Stimulated activated CD4-positive, alpha-beta T cell treated with anti-CD3 and anti-CD28 coated beads, Interleukin-2, amount 100 ng/mL, for 4 hours (primary cell): Measurements from ENCODE around the gene TRIM28.
"Not testable (repeated sequence)": the region's sequence is repeated elsewhere in the genome, so short reads cannot be mapped to it uniquely, and the experiment has no call there.

Experiments
- DNase-seq: peaks from one replicate; pipeline ENCODE4 v3.0.0-alpha.2; 2020; ENCODE audit warnings: low read depth

TRIM28 gene

GRCh38 chr19:58519355-58520256, 24.3 kb upstream of the TRIM28 start, which contains the start of gene ZBTB45:
Gene ZBTB45, minus strand, starts transcription at chr19:58519810. Its CDS starts 2,137 bp downstream, at chr19:58517673.
- peak; percentile 73 for DNase-seq

- DNase-seq = no peak
Observed at GRCh38 chr19:58520257-58520599, 23.6 kb upstream of the TRIM28 start.

- no peak for DNase-seq
Observed at GRCh38 chr19:58521651-58522050, 22.2 kb upstream of the TRIM28 start.

DNA sequence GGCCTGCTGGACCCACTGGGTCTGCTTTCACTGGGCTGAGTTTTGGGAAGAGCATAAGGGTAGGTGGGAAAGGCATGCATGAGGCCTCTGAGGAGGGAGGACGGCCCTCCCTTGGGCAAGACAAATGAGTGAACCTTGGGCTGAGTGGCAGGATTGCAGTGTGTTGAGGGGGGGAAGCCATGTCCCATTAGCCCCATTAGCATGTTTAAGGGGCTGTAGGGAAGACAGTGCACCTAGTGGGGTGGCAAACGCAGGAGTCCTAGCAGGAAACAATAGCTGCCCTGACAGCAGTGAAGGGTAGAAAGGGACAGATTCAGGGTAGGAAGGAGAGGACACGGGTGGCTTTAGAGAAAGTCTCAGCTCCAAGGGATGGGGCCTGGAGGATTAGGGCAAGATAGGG, 21.2 kb upstream of the TRIM28 start:
- DNase-seq = no peak

DNA sequence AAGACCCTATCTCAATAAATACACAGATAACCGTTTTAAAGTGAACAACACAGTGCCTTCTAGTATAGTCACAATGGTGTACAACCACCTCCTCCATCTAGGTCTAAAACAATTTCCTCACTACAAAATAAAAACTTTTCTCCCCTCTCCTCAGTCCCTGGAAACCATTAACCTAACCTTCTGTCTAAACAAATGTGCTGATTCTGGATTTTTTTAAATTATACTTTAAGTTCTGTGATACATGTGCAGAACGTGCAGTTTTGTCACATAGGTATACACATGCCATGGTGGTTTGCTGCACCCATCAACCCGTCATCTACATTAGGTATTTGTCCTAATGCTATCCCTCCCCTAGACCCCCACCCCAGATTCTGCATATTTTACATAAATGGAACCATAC, 14.5 kb upstream of the TRIM28 start:
- no peak for DNase-seq

GRCh38 chr19:58531034-58531840, 12.6 kb upstream of the TRIM28 start:
- DNase-seq = no peak

GRCh38 chr19:58535857-58536256, 8.0 kb upstream of the TRIM28 start:
- DNase-seq = no peak

- DNase-seq = no peak
Observed at GRCh38 chr19:58536852-58537798, 6.7 kb upstream of the TRIM28 start.

- no peak for DNase-seq
Observed at GRCh38 chr19:58538257-58539168, 5.4 kb upstream of the TRIM28 start.

GRCh38 chr19:58539169-58539559, 4.7 kb upstream of the TRIM28 start:
- not testable (repeated sequence) for DNase-seq

- DNase-seq = not testable (repeated sequence)
Observed at GRCh38 chr19:58542641-58543372, 1.1 kb upstream of the TRIM28 start.

DNA sequence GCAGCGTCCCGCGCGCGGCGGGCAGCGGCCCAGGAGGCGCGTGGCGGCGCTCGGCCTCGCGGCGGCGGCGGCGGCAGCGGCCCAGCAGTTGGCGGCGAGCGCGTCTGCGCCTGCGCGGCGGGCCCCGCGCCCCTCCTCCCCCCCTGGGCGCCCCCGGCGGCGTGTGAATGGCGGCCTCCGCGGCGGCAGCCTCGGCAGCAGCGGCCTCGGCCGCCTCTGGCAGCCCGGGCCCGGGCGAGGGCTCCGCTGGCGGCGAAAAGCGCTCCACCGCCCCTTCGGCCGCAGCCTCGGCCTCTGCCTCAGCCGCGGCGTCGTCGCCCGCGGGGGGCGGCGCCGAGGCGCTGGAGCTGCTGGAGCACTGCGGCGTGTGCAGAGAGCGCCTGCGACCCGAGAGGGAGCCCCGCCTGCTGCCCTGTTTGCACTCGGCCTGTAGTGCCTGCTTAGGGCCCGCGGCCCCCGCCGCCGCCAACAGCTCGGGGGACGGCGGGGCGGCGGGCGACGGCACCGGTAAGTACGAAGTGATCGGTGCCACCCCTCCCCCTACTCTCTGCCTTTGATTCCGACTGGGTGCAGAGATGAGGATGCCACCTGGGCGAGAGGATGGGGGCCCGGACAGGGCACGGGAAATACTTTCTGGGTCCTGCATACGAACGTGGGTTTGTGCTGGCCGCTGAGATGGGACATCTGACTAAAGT, 874 bp downstream of the TRIM28 start:
- DNase-seq = peak; percentile 68

- DNase-seq = no peak
Observed at GRCh38 chr19:58545286-58546018, 1.6 kb downstream of the TRIM28 start.

DNA sequence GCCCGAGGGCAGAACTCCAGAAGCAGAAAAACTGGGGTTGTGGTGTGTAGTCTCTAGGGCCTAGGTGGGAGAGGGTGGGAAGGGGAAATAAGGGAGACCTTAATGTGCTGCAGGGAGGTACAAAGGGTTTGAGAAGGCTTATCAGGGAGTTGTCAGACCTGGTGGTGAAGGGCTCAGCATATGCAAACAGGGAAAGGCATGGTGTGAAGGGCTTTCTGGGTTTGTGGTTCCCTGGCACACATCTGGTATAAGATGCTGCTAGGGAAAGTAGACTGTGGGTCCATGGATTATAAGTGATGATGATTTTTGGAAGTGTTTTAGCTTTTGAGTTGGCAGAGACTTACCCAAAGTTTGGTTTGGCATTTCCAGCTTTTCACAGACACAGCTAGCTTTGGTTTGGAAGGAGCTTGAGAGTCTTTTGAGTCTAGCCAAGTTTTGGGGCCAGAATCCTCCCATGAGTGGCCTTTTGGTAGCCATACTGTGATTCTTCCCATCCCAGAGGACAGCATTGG, 2.2 kb downstream of the TRIM28 start:
- DNase-seq = no peak

DNA sequence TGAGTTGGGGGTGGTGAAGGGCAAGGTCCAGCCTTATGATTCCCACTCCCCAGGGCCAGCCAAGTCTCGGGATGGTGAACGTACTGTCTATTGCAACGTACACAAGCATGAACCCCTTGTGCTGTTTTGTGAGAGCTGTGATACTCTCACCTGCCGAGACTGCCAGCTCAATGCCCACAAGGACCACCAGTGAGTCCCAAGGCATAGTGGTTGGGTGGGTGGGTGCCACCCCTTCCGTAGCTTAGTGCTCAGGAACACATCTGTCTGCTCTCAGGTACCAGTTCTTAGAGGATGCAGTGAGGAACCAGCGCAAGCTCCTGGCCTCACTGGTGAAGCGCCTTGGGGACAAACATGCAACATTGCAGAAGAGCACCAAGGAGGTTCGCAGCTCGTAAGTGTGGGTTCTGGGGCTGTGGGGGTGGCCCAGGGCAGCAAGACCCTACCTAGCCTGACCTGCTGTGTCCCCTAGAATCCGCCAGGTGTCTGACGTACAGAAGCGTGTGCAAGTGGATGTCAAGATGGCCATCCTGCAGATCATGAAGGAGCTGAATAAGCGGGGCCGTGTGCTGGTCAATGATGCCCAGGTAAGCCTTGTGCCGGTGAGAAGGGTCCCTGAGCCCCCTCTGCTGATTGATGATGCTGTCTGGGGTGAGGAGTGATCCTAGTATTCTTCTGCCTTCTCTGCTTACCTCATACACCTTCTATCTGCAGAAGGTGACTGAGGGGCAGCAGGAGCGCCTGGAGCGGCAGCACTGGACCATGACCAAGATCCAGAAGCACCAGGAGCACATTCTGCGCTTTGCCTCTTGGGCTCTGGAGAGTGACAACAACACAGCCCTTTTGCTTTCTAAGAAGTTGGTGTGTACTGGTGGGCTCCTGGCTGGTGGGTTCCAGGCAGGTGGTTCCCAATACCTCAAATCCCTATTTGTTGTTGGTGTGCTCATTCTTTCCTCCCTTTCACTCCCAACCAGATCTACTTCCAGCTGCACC, 3.8 kb downstream of the TRIM28 start:
- no peak for DNase-seq

DNA sequence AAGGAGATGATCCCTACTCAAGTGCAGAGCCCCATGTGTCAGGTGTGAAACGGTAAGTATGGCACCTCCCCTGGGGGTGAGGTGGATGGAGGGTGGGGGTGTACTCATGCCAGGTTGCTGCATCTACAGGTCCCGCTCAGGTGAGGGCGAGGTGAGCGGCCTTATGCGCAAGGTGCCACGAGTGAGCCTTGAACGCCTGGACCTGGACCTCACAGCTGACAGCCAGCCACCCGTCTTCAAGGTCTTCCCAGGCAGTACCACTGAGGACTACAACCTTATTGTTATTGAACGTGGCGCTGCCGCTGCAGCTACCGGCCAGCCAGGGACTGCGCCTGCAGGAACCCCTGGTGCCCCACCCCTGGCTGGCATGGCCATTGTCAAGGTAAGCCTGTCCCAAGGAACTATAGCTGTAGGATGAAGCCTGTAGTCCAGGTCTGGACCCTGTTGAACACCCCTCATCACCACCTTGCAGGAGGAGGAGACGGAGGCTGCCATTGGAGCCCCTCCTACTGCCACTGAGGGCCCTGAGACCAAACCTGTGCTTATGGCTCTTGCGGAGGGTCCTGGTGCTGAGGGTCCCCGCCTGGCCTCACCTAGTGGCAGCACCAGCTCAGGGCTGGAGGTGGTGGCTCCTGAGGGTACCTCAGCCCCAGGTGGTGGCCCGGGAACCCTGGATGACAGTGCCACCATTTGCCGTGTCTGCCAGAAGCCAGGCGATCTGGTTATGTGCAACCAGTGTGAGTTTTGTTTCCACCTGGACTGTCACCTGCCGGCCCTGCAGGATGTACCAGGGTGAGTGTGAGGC, 5.2 kb downstream of the TRIM28 start:
- no peak for DNase-seq
